Smooth muscle cell (in vitro differentiated cells): ENCODE results near the gene FADS1. TPM values are rescaled to one million over a fixed set of nuclear protein-coding genes. Genes with fewer than 3 reads are reported as not detected.

Source experiments
- DNase-seq: peaks from one replicate; lab custom pipeline; 2025; ENCODE audit not compliant: unreplicated experiment; lab: John Stamatoyannopoulos, UW
- H2AFZ ChIP-seq: fragments of 200-600 bp; sonication (generic); 2 replicates; pipeline ENCODE4 v1.6.0; 2016; ENCODE audit warnings: antibody characterized with exemption, low read depth, mild to moderate bottlenecking
- H3F3A ChIP-seq: fragments of 200-600 bp; sonication (generic); 2 replicates; pipeline ENCODE4 v1.6.0; 2017; ENCODE audit warnings: antibody characterized with exemption, low read depth
- H3K27ac ChIP-seq: fragments of 200-600 bp; sonication (generic); 2 replicates; pipeline ENCODE4 v1.5.1; 2016; ENCODE audit warnings: low read depth, mild to moderate bottlenecking
- H3K27me3 ChIP-seq: fragments of 200-600 bp; sonication (generic); 2 replicates; pipeline ENCODE4 v1.6.1; 2016; ENCODE audit warnings: low read depth, mild to moderate bottlenecking
- H3K36me3 ChIP-seq: fragments of 200-600 bp; sonication (generic); 2 replicates; pipeline ENCODE4 v1.5.1; 2016; ENCODE audit warnings: low read depth
- H3K4me1 ChIP-seq: fragments of 200-600 bp; sonication (generic); 2 replicates; pipeline ENCODE4 v1.5.1; 2016; ENCODE audit warnings: low read depth
- H3K4me2 ChIP-seq: fragments of 200-600 bp; sonication (generic); 2 replicates; pipeline ENCODE4 v1.6.0; 2016; ENCODE audit warnings: mild to moderate bottlenecking
- H3K4me3 ChIP-seq: fragments of 200-600 bp; sonication (generic); 2 replicates; pipeline ENCODE4 v1.5.1; 2016; ENCODE audit warnings: mild to moderate bottlenecking
- H3K79me2 ChIP-seq: fragments of 200-600 bp; sonication (generic); 2 replicates; pipeline ENCODE4 v1.6.0; 2016; ENCODE audit warnings: low read depth, mild to moderate bottlenecking
- H3K9ac ChIP-seq: fragments of 200-600 bp; sonication (generic); 2 replicates; pipeline ENCODE4 v1.6.0; 2016; ENCODE audit warnings: low read depth
- H3K9me3 ChIP-seq: fragments of 200-600 bp; sonication (generic); replicated peaks from 2 replicates; pipeline ENCODE4 v1.5.1; 2016; ENCODE audit warnings: low read depth
- H4K20me1 ChIP-seq: fragments of 200-600 bp; sonication (generic); 2 replicates; pipeline ENCODE4 v1.6.0; 2016; ENCODE audit warnings: low read depth
- WGBS: methylation state at CpG from one replicate; pipeline ENCODE4 v1.1.7; 2016; ENCODE audit warnings: low lambda C conversion rate; 5-methylcytosine and 5-hydroxymethylcytosine counted together
- polyA plus RNA-seq: library from polyadenylated mRNA; unstranded; fragments of >200 nt; fragmentation: Nextera tagmentation; extraction: Ambion mirVana; gene quantifications from 2 replicates; pipeline ENCODE4 v1.2.1, GENCODE V29; 2016
- total RNA-seq: library from RNA; depleted of rRNA; stranded (reverse); fragments of >200 nt; gene quantifications from 2 replicates; pipeline ENCODE4 v1.2.3, GENCODE V29; 2014
- TF ChIP-seq, protein P1 (sequence below): fragments of 200-600 bp; sonication (generic); IDR thresholded peaks from 2 replicates; pipeline ENCODE4 v1.5.1; 2017; ENCODE audit warnings: borderline replicate concordance, mild to moderate bottlenecking, antibody characterized with exemption; ENCODE audit not compliant: insufficient read depth, poor library complexity, severe bottlenecking

FADS1 gene
- total and polyA plus RNA-seq, 2 experiments from 2014 or later: 122 to 266 TPM

DNA sequence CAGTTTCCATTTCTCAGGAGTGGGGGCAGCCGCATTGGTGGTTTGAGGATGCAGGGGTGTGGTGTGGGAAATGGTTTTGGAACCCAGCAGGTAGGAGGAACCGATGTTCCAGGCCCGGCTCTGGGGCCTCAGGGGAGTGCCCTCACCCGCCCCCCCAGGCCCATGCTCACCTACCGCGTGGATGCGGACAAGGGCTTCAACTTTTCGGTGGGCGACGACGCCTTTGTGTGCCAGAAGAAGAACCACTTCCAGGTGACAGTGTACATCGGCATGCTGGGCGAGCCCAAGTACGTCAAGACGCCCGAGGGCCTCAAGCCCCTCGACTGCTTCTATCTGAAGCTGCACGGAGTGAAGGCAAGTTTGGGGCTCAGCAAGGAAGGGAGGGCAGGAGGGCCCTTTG lies 43.0 kb downstream of the FADS1 start:
- Histone ChIP-seq H3K36me3 (no peaks in the 10 kb centered on the region), H4K20me1 (no peaks in the 10 kb centered on the region), H2AFZ (no peak overlapping the region), H3K27ac (no peak overlapping the region), H3K79me2 (no peaks in the 10 kb centered on the region), H3K4me1 (peaks cover 5% of the 10 kb centered on the region), H3F3A (no peaks in the 10 kb centered on the region), H3K9me3 (no peaks in the 10 kb centered on the region), H3K27me3 (no peaks in the 10 kb centered on the region), H3K4me3 (no peak overlapping the region), H3K9ac (no peak overlapping the region), H3K4me2 (no peak overlapping the region)
- 95% methylated on average over 18 of the region's 18 CpGs for WGBS
- TF ChIP-seq, protein P1, sequence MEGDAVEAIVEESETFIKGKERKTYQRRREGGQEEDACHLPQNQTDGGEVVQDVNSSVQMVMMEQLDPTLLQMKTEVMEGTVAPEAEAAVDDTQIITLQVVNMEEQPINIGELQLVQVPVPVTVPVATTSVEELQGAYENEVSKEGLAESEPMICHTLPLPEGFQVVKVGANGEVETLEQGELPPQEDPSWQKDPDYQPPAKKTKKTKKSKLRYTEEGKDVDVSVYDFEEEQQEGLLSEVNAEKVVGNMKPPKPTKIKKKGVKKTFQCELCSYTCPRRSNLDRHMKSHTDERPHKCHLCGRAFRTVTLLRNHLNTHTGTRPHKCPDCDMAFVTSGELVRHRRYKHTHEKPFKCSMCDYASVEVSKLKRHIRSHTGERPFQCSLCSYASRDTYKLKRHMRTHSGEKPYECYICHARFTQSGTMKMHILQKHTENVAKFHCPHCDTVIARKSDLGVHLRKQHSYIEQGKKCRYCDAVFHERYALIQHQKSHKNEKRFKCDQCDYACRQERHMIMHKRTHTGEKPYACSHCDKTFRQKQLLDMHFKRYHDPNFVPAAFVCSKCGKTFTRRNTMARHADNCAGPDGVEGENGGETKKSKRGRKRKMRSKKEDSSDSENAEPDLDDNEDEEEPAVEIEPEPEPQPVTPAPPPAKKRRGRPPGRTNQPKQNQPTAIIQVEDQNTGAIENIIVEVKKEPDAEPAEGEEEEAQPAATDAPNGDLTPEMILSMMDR: no peak
- no peak for DNase-seq

DNA sequence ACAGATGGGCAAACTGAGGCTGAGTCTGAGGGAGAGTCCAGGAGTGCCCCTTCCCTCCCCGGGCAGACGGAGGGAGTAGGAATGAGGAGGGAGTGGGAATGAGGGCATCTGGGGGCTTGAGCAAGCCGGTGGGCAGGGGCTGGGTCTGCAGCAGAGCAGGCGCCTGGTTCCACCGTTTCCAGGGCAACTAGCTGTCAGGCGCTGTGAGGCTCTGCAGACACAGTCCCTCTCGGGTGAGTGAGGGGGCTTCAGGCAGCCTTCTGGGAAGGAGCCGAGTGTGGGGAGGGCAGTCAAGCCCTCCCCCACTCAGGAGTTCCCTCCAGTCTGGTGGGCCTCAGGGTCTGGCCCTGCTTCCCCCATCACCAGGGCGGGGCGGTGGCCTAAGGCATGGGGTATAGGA lies 43.4 kb downstream of the FADS1 start:
- H4K20me1 ChIP-seq: peaks cover 3% of the 10 kb centered on the region
- no peaks in the 10 kb centered on the region for H3F3A ChIP-seq
- H3K36me3 ChIP-seq: no peaks in the 10 kb centered on the region
- H3K4me1 ChIP-seq: peaks cover 5% of the 10 kb centered on the region
- no peak overlapping the region for H3K4me3 ChIP-seq
- H3K4me2 ChIP-seq: no peak overlapping the region
- no peaks in the 10 kb centered on the region for H3K9me3 ChIP-seq
- no peak overlapping the region for H2AFZ ChIP-seq
- TF ChIP-seq, protein P1: no peak
- no peak overlapping the region for H3K9ac ChIP-seq
- 30% methylated on average over 10 of the region's 10 CpGs for WGBS
- H3K27ac ChIP-seq: no peak overlapping the region
- no peak for DNase-seq
- no peaks in the 10 kb centered on the region for H3K79me2 ChIP-seq
- H3K27me3 ChIP-seq: no peaks in the 10 kb centered on the region

DNA sequence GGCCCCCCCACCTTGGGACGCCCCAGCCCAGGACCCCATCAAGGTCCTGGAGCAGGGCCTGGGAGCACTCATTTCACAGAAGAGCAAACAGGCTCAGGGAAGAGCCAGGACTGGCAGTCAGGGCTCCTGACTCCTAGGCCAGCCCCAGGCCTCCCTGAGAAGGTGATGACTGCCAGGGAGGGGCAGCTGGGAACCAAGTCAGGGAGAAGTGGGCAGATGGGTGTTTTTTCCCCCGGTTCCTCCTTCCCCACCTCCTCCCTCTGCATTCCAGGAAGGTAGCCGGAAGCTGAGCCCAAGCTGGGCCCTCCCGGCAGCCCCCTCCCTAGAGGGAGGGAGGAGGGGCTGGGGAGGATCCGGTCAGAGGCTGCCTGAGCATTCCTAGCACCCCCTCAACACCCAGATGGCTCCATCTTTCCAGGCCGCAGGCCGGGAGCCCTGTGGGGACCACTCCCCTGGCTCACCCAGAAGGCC lies 44.8 kb downstream of the FADS1 start:
- Histone ChIP-seq H3K9ac (no peak overlapping the region), H3K4me3 (no peak overlapping the region), H3K36me3 (no peaks in the 10 kb centered on the region), H3K4me1 (peaks cover 5% of the 10 kb centered on the region), H3K4me2 (no peak overlapping the region), H3F3A (no peaks in the 10 kb centered on the region), H3K79me2 (no peaks in the 10 kb centered on the region), H3K27me3 (no peaks in the 10 kb centered on the region), H4K20me1 (peaks cover 8% of the 10 kb centered on the region), H3K27ac (no peak overlapping the region), H3K9me3 (no peaks in the 10 kb centered on the region), H2AFZ (no peak overlapping the region)
- TF ChIP-seq, protein P1: no peak
- 60% methylated on average over 7 of the region's 7 CpGs for WGBS
- no peak for DNase-seq

DNA sequence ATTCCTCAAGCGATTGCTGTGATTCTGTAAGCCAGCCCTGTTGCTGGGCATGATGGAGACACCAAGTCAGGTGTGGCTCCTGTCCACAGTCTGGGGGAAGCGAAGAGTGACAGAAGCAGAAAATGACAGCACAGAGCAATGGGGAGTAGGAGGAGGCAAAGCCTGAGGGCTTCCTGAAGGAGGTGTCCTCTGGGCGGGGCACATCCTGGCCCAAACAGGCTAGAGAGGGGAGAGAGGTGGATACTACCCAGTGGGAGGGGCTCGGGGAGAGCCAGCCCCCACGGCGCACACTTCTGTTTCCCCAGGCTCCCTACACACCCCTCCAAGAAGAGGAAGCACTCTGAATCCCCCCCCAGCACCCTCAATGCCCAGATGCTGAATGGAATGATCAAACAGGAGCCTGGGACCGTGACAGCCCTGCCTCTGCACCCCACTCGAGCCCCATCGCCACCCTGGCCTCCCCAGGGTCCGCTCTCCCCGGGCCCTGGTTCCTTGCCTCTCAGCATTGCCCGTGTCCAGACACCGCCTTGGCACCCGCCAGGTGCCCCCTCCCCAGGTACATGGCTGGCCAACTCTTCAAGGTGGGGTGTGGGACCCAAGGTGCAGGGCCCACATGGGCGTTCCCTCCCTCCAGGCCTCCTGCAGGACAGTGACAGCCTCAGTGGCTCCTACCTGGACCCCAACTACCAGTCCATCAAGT lies 45.5 kb downstream of the FADS1 start:
- Histone ChIP-seq H3K9ac (no peak overlapping the region), H3F3A (no peaks in the 10 kb centered on the region), H3K36me3 (no peaks in the 10 kb centered on the region), H2AFZ (no peak overlapping the region), H3K4me3 (no peak overlapping the region), H3K4me1 (peaks cover 5% of the 10 kb centered on the region), H3K79me2 (no peaks in the 10 kb centered on the region), H3K27me3 (no peaks in the 10 kb centered on the region), H3K4me2 (no peak overlapping the region), H3K9me3 (no peaks in the 10 kb centered on the region), H3K27ac (no peak overlapping the region), H4K20me1 (peaks cover 13% of the 10 kb centered on the region)
- DNase-seq: no peak
- 86% methylated on average over 7 of the region's 15 CpGs for WGBS
- TF ChIP-seq, protein P1: no peak
